ENCODE results near the gene SYN1.
"Not testable (repeated sequence)": the region's sequence is repeated elsewhere in the genome, so short reads cannot be mapped to it uniquely, and the experiment has no call there.

Gene SYN1

DNA sequence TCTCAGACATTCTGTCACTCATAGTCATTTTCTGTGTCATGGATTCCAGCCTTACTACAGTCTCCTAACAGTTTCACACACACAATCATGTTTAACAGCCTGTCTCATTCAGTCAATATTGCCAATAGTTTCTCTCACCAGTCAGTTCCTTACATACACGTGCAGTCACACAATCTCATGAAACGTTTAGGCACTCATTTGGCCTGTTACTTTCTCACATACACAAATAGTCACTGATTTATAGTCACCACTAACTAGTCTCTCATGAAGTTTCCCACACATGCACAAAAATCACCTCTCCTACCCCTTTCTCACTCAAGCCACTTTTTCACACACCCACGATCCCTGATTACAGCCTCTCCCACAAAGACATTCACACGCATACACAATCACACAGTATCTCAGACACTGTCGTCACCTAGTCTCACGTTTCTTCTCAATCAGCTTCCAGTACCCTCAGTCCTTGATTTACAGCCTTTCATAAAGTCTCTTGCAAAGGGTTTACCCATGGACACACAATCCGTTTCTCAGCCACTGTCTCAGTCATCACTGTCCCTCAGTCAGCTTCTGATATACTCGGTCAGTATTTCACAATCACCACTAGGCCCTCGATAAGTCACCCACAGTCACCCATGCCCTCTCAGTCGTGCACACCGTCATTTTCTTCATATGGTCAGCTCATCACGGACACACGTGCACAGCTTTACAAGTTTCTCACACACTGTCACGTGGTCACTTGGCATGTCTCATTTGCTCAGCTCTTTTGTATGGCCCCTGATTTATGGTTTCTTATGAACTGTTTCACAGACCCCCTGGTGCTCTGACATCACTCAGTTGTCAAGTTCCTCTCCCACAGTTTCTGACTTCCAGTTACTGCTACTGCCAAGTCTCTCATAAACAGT lies 14.3 kb upstream of the SYN1 start:
- no peak for DNase-seq

DNA sequence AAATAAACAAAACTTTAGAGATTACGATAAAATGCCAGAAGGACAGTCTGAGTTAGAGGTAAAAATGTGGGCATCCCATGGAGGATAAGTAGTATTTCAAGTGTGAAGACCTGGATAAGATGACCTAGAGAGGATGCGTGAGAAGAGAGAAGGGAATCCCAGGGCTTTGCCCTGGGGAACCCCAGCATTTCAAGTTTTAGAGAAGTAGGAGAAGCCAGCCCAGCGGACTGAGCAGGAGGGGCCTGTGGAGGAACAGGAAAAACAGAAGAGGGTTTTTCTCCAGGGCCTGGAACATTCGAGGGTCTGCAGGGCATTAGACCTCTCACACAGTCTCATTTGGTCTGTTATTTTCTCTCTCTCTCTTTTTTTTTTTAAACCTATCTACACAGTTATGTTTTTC lies 13.0 kb upstream of the SYN1 start:
- DNase-seq, result no peak

DNA sequence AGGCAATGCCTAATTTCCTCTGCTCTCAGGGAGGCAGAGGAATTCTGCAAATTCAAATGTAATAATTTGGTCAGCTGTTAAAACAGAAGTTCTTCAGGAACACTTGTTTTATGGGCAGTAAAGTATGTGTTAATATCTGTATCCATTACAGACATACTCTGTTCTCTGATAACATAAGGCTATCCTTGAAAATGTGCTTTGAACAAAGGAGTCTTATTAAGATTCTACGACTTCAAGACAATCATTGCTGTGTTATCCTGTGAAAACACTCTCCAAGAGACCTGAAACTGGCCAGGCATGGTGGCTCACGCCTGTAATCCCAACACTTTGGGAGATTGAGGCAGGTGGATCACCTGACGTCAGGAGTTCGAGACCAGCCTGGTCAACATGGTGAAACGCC lies 12.0 kb upstream of the SYN1 start:
- no peak for DNase-seq

DNA sequence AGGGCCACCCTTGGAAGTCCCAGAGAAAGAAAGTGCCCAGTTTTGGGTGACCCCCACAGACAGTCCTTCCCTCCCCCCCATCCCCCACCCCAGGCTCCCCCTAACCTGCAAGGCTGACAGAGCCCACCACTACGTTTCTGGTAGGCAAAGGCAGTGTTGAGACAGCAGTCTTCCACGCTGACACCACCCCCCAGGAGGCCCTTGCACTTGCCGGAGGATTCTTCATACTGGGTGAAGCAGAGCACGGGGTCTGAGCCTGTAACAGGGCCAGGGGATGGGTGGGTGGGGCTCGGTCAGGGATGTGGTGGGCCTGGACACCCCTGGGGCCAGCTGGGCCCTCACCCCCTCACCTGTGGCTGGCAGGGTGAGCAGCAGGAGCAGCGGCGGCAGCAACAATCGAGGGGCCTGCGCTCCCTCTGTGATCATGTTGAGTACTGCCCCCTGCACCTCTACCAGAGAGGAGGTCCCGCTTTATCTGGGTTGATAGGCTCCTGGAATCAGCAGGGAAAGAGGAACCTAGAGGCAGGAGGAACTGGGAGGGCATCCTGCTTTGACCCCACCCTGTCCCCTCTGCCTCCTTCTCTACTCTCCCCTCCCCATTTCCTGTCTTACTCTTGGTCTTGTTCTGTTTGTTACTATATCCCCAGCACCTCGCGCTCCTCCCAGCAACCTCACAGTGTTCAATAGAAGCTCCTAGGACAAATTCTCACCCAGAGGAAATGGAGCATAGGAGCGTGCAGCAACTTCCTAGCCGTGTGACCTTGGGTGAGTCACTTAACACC lies 10.0 kb upstream of the SYN1 start, which contains the start of gene CFP:
Gene CFP, minus strand, starts transcription at position 512 of the 782 bp plus-strand sequence. Its CDS starts 86 bp downstream, at position 426.
- no peak for DNase-seq

DNA sequence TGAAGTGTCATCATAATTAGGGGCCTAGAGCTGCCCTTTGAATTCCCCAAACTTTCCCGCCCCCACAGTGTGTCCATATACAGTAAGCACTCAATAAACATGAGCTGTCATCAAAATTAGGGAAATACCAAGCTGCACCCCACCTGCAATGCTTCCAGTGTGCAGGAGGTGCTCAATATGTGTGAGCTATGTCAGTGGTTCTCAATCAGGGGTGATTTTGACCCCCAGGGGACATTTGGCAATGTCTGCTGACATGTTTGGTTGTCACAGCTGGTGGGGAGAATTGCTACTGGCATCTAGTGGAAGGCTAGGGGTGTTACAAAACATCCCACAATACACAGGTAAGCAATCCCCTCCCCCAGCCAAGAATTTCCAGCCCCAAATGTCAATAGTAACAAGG lies 9.3 kb upstream of the SYN1 start:
- peak; percentile 37 for DNase-seq

DNA sequence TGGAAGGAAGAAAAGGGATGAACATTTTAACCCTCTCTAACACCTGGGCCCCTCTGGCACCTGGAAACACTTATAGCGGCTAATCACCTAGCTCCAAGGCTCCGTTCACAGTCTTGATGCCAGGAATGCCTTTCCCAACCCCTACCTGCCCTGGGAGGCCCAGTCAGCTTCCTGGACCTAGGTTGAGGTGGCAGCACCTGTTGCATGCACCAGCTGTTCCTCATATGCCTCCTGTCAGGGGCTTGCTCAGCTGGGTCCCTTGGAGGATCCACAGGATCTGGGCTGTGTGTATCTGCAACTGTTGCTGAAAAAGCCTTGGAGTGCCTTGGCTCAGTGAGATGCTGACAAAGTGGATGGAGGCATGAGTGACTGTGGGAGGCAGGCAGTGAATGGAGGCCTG lies 5.7 kb upstream of the SYN1 start:
- DNase-seq, result no peak

DNA sequence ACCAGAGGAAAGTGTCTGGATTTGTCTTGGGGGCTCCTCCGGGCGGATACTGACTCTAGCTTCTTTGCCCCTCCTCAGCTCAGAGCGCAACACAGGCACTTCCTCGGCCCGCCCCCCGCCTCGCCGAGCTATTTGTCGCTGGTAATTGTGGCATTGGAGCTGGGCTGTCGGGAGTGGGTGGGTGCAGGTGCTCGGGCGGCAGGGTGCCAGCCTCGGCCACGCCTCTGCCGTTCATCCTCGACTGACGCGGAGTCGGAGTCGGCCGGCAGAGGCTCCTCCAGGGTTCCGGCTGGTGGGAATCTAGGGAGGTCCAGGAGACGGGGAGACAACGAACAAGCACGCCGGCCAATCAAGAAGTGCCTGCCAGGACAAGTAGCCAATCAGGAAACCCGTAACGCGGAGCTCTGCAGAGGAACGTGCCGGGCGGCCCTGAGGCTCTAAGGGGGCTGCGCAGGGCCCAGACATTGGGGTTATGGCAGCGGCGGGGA lies 3.9 kb upstream of the SYN1 start:
- peak; percentile 58 for DNase-seq

DNA sequence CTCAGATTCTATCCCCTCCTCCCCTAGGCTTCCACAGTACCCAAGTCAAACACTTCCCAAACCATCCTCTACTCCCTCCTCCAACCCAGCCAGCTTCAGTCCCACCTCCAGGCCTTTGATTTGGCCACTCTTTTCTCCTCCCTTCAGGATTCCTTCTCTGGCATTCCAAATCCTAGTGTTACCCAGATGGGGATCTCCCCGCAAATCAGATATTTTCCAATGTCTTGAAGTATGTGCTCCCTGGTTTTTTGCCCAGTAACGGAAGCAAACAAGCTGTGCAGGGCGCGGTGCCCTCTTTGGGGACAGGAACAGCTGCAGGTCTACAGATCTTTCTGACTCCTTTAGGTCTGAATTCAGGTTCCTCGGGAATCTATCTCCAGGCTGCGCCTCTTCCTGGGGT lies 2.2 kb upstream of the SYN1 start:
- no peak for DNase-seq

DNA sequence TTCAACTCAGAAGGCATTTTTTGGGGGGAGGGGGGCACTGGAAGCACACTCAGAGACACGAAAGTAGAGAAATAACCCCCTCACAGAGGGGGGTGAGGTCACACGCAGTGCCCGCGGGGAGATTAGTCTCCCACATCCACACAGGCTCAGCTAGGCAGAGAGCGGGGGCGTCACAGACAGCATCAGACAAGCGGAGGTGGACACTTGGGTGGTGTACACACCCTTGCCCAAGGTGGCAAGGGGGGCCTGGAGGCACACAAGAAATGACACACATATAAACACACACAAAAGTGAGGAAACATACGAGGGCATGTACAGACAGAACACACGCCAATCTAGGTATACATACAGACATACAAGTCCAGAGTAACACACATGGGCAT lies 637 bp upstream of the SYN1 start:
- DNase-seq, result no peak

DNA sequence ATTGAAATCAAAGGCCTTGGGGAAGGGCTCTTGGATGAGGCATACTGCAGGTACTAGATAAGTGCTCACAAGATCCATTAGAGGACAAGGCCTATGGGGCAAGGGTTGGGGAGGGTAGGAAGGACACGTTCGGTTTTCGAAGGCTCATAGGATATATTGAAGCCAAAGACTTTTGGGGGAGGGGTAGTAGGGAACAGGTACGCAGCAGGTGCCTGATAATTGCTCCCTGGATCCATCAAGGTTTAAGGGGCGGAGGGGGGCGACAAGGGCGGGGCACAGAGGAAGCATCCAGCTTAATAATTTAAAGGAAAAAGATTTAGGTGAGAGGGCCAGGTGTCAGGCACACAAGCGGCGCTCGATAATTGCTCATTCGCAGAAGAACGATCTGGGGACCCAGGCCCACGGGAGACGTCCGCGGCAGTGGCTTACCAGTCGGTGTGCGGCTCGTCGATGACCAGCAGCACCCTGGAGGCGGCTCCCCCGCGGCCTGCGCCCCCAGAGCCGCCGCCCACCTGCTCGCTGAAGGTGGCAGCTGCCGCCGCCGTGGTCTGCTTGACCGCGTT lies 653 bp downstream of the SYN1 start:
- DNase-seq, result no peak

DNA sequence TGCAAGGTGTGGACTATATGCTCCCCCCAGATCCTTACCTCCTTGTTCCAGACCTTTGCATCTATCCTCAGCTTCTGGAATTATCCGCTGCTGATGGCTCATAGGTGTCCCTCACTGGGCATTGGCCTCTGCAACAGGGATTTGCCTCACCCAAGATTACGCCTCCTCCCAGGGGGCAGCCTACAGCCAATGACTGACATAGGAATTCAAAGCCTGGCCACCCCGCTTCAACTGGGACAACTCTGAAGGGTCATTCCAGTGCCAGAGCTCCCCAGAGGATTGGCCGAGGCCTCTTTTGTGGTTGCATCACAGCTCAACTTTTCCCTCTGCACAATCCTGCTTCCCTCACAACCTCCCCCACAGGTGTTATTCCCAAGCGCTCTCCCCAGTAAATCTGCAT lies 5.0 kb downstream of the SYN1 start:
- DNase-seq, result no peak

DNA sequence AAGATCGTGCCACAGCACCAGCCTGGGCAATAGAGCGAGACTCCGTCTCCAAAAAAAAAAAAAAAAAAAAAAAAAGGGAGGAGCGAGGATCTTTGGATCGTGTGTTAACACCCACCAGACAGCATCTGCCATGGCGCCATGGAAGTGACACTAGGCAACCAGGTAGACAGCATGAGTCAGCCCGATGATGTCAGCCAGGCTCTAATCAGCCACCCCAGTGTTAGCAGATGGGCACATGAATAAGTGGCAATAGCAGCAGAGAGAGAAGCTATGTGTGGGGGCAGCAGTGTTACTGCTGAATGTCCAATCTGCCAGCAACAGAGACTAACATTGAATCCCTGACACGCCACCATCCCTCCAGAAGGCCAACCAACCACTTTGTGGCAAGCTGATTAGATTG lies 6.6 kb downstream of the SYN1 start:
- no peak for DNase-seq

DNA sequence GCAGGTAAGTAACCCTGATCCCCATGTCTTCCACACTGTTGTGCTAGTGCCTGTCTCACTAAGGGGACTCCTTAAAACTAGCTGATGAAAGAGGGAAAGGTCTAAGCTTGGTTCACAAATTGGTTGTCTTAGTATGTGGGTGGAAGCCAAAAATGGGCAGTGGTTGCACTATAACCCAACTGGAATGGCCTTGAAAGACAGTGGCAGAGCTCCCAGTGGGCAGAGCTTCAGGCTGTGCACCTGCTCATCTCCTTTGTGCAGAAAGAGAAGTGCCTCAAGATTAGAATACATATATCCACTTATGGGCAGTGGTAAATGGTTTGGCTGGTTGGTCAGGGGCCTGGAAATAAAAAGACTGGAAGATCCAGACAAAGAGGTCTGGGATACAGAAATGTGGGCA lies 7.2 kb downstream of the SYN1 start:
- DNase-seq, result no peak

DNA sequence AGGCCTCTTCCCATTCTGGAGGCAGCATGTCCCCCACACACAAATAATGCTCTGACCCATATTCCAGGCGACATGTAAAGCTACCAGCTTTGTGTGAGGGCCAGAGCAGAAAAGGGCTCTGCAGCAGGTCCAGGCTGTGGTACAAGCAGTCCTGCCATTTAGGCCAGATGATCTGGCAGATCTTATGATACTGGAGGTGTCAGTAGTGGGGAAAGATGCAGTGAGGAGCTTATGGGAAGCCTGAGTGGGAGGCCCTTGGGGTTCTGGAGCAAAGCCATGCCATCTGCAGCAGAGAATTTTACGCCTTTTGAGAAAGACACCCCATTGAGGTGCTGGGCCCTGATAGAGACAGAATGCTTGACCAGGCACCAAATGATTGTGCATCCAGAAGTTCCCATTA lies 7.7 kb downstream of the SYN1 start:
- no peak for DNase-seq

DNA sequence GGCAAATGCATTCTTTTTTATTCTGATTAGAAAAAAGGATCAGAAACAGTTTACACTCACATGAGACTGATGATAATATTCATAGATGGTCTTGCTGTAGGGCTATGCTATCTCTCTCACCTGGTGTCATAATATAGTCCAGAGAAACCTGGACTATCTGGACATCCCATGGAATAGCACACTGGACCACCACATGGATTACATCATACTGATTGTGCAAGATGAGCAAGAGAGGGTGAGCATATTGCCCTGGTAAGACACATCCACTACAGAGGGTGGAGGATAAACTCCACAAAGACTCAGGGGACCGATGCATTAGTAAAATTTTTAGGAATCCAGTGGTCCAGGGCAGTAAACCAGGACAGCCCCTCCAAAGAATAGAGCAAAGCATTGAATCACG lies 8.2 kb downstream of the SYN1 start:
- DNase-seq, result no peak

DNA sequence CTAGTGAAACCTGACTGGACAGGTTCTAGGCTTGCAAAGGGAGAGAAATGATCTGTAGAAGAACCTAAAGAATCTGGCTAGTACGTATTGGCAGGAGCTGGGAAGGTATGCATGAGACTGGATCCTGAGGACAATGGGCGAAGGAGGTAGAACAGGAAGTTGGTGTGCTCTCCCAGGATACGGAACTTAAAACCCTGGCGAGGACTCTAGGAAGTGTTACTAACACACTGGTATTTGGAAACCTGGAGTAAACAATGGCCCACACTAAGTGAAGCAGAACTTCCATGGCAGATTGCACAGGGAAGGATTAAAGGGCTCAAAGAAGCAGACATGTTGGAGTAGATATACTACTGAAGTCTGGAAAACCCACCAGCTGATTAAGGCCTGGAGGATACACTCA lies 9.1 kb downstream of the SYN1 start:
- no peak for DNase-seq

DNA sequence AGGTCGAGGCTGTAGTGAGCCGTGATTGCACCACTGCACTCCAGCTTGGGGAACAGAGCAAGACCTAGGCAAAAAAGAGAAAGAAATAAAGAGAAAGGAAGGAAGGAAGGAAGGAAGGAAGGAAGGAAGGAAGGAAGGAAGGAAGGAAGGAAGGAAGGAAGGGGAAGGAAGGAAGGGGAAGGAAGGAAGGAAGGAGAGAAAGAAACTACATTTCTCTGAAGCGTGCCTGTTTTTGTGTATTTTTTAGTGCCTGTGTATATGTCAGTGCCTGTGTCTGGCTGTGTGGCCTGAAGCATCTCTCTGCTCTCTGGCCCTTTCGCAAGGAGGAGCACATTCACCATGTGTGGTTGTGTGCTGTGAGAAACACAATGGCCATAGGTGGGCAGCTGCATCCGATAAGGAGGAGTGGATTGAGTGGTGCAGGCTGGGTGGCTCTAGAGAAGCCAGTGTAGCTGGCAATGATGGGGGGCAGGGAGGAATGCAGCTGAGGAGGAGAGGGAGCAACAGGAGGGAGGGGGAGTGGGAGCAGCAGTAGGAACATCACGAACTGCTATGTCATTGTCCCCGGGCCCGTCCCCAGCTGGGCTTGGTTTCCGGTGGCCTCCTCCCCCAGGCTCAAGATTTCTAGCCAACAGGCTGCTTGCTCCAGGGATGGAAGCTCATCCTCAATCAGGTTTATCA lies 11.4 kb downstream of the SYN1 start:
- DNase-seq, result no peak

DNA sequence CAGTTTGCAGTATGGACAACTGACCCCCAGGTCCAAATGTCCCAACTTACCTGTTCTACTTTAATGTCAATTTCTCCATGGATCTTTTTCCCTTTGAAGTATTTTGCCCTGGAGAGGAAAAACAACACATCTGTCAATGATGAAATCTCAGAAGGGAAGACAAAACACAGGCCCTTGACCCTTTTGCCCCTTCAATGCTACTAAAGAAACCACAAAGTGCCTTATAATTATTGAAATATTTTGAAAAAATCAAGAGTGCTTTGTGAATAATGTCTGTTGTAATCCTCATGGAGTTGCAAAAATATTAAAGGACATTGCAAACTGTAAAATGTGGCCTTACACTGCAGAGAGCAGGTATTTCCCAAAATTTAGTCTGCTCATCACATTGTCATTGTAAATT lies 12.6 kb downstream of the SYN1 start:
- DNase-seq, result no peak

DNA sequence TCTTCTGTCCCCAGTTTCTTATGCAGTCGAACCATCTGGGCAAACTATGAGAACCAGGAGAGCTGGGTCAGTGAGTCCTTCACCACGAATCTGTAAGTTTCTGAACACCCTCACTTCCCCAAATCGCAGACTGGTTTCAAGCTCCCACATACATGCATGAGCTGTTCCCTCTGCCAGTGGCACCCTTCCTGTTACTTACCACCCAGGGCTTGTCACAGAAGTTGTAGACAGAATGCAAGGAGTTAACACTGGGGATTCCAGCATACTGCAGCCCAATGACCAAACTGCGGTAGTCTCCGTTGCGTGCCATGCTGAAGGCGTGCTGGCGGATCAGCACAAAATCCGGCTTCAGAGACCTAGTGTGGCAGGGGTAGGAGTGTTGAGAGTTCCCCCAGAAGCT lies 14.6 kb downstream of the SYN1 start:
- DNase-seq, result no peak

DNA sequence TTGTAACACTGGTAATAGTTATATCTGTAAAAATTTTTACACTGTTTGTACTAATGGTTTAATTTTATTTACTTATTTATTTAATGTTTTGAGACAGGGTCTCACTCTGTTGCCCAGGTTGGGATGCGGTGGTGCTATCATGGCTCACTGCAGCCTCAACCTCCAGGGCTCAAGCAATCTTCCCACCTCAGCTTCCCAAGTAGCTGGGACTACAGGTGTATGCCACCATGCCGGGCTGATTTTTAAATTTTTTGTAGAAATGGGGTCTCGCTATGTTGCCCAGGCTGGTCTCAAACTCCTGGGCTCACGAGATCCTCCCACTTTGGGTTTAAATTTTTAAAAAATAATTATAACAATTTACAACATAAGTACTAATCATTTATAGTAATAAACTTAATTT lies 16.5 kb downstream of the SYN1 start:
- not testable (repeated sequence) for DNase-seq

DNA sequence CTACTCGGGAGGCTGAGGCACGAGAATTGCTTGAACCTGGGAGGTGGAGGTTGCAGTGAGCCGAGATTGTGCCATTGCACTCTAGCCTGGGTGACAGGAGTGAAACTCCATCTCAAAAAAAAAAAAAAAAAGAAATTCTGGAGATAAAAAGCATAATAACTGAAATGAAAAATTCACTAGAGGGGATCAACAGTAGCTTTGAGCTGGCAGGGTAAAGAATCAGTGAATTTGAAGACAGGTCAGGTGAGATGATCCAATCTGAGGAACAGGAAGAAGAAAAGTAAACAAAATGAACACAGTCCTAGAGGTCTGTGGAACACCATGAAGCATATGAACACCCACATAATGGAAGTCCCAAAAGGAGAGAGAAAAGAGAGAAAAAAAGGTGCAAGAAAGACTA lies 22.4 kb downstream of the SYN1 start:
- no peak for DNase-seq

DNA sequence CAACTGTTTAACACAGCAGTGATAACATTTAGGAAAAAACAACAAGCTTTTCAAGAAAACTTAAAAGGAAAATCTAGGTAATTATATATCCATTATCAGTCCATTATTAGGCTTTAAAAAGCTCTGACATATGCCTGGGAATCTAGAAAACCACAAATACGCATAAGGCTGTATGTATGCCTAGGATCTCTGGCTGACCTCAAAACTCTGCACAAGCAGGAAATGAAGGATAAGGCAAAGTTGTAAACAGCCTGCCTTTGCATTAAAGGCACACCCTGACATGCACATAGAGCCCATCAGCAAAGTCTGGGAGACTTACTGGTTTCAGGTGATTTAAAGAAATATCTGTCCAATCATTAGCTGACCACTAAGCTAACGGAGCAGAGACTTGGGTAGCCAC lies 23.4 kb downstream of the SYN1 start:
- DNase-seq, result no peak

DNA sequence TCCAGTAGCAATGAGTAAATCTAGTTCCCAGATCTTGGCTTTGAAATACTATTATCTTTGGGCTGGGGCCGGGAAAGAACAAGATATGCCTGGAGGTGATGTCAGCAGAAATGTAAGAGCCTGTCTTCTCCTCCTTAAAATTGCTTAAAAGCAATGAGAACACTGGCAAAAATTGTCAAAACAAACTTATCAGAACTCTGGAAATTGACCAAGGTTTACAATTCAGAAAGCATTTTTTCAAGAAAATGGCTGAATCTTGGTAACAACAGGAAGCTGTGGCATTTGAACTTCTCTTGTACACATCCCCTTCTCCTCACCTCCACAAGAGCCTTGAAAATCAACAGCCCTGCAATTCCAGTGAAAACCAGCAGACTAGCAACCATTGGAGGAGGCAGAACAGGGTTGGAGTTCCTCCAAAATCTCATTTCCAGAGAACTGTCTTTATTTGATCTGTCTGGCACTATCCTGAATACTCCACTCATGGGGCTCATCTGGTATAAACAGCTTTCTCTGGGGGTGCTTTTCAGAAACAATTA lies 23.9 kb downstream of the SYN1 start:
- DNase-seq, result no peak

Data from CD4-positive, alpha-beta T cell treated with Interleukin-10 for 1 hour (primary cell).